Chondrocyte (in vitro differentiated cells): Measurements from ENCODE around the gene IRS2. TPM values are rescaled to one million over a fixed set of nuclear protein-coding genes. Genes with fewer than 3 reads are reported as not detected.

ENCODE experiments used
- DNase-seq: peaks from one replicate; pipeline ENCODE4 v3.0.0; 2021; ENCODE audit warnings: mixed read lengths, low spot score
- H3K27ac Mint-ChIP-seq: one replicate; pipeline ENCODE4 v1.8.0; 2021; ENCODE audit warnings: mild to moderate bottlenecking, moderate library complexity, mixed read lengths; ENCODE audit not compliant: unreplicated experiment
- H3K27me3 Mint-ChIP-seq: 2 replicates; pipeline ENCODE4 v1.8.0; 2021; ENCODE audit warnings: low read depth, mixed read lengths
- H3K36me3 Mint-ChIP-seq: 2 replicates; pipeline ENCODE4 v1.8.0; 2021; ENCODE audit warnings: low read depth, mixed read lengths
- H3K4me1 Mint-ChIP-seq: 2 replicates; pipeline ENCODE4 v1.8.0; 2021; ENCODE audit warnings: low read depth, mild to moderate bottlenecking, mixed read lengths
- H3K4me3 Mint-ChIP-seq: one replicate; pipeline ENCODE4 v1.8.0; 2021; ENCODE audit warnings: mild to moderate bottlenecking, moderate library complexity, mixed read lengths; ENCODE audit not compliant: unreplicated experiment
- H3K9me3 Mint-ChIP-seq: 2 replicates; pipeline ENCODE4 v1.8.0; 2021; ENCODE audit warnings: low read depth, mixed read lengths
- CTCF ChIP-seq: fragments of 200-600 bp; sonication (generic); IDR thresholded peaks from 2 replicates; pipeline ENCODE4 v1.5.0; 2021; ENCODE audit warnings: antibody characterized with exemption, mild to moderate bottlenecking, moderate library complexity
- total RNA-seq: library from RNA; stranded (reverse); gene quantifications from 3 replicates; pipeline ENCODE4 v1.2.1, GENCODE V29; 2021

Gene IRS2
- total RNA-seq, 1 donor from 2014 or later = 42.9 TPM

GRCh38 chr13:109722068-109722467 lies 64.3 kb downstream of the IRS2 start:
- Mint-ChIP-seq H3K27me3 (no peaks in the 10 kb centered on the region), H3K4me1 (no peaks in the 10 kb centered on the region)

GRCh38 chr13:109720758-109721184 lies 65.6 kb downstream of the IRS2 start:
- no peak overlapping the region for H3K4me3 Mint-ChIP-seq
- no peak for TF ChIP-seq CTCF
- peaks cover 3% of the 10 kb centered on the region for H3K4me1 Mint-ChIP-seq
- H3K27ac Mint-ChIP-seq = no peak overlapping the region
- no peaks in the 10 kb centered on the region for H3K9me3 Mint-ChIP-seq
- no peaks in the 10 kb centered on the region for H3K36me3 Mint-ChIP-seq
- DNase-seq = no peak
- no peaks in the 10 kb centered on the region for H3K27me3 Mint-ChIP-seq

More at GRCh38 chr13:109722068-109722467, 64.3 kb downstream of the IRS2 start:
- H3K27ac Mint-ChIP-seq = no peak overlapping the region
- TF ChIP-seq CTCF = no peak
- H3K4me3 Mint-ChIP-seq = no peak overlapping the region
- H3K9me3 Mint-ChIP-seq = no peaks in the 10 kb centered on the region
- DNase-seq = no peak
- H3K36me3 Mint-ChIP-seq = no peaks in the 10 kb centered on the region

GRCh38 chr13:109719962-109720646 lies 66.3 kb downstream of the IRS2 start:
- no peak for TF ChIP-seq CTCF
- H3K27ac Mint-ChIP-seq = no peak overlapping the region
- no peak overlapping the region for H3K4me3 Mint-ChIP-seq
- H3K9me3 Mint-ChIP-seq = no peaks in the 10 kb centered on the region
- H3K36me3 Mint-ChIP-seq = no peaks in the 10 kb centered on the region
- no peaks in the 10 kb centered on the region for H3K27me3 Mint-ChIP-seq
- H3K4me1 Mint-ChIP-seq = peaks cover 4% of the 10 kb centered on the region
- no peak for DNase-seq

GRCh38 chr13:109718726-109719125 lies 67.7 kb downstream of the IRS2 start:
- H3K4me1 Mint-ChIP-seq = peaks cover 4% of the 10 kb centered on the region
- no peaks in the 10 kb centered on the region for H3K9me3 Mint-ChIP-seq
- H3K27me3 Mint-ChIP-seq = no peaks in the 10 kb centered on the region
- H3K4me3 Mint-ChIP-seq = no peak overlapping the region
- H3K27ac Mint-ChIP-seq = no peak overlapping the region
- no peak for TF ChIP-seq CTCF
- DNase-seq = no peak
- no peaks in the 10 kb centered on the region for H3K36me3 Mint-ChIP-seq

GRCh38 chr13:109717686-109718085 lies 68.7 kb downstream of the IRS2 start:
- Mint-ChIP-seq H3K27me3 (no peaks in the 10 kb centered on the region), H3K4me3 (no peak overlapping the region), H3K36me3 (no peaks in the 10 kb centered on the region), H3K4me1 (peaks cover 4% of the 10 kb centered on the region), H3K9me3 (no peaks in the 10 kb centered on the region), H3K27ac (no peak overlapping the region)
- no peak for TF ChIP-seq CTCF
- DNase-seq = no peak
